HepG2 (cell line): ENCODE data around the gene BCAT1. TPM values are rescaled to one million over a fixed set of nuclear protein-coding genes. Genes with fewer than 3 reads are reported as not detected.
A peak's percentile ranks its signal among the peaks of the same experiment; 100 is the strongest.

ENCODE experiments used
- ELF1 ChIP-seq: sonication (generic); formaldehyde crosslinking; IDR thresholded peaks from 2 replicates; pipeline ENCODE4 v1.4.0; 2020; ENCODE audit warnings: missing genetic modification reagents
- GTF2F1 ChIP-seq: fragments of 150-350 bp; IDR thresholded peaks from 2 replicates; pipeline ENCODE4 v1.6.1; 2014; ENCODE audit warnings: low read length
- HOXA3 ChIP-seq: sonication (generic); formaldehyde crosslinking; IDR thresholded peaks from 2 replicates; pipeline ENCODE4 v1.5.0; 2020; ENCODE audit warnings: missing genetic modification reagents
- KDM3A ChIP-seq: IDR thresholded peaks from 2 replicates; pipeline ENCODE4 v1.6.1; 2018; ENCODE audit warnings: low read depth, missing compliant biosample characterization
- ONECUT2 ChIP-seq: sonication (generic); formaldehyde crosslinking; IDR thresholded peaks from 2 replicates; pipeline ENCODE4 v1.4.0; 2020; ENCODE audit warnings: missing genetic modification reagents
- RCOR2 ChIP-seq: IDR thresholded peaks from 2 replicates; pipeline ENCODE4 v1.6.1; 2016; ENCODE audit warnings: missing biosample characterization, missing genetic modification reagents
- TOE1 ChIP-seq: sonication (generic); formaldehyde crosslinking; IDR thresholded peaks from 2 replicates; pipeline ENCODE4 v1.4.0; 2020; ENCODE audit warnings: mild to moderate bottlenecking, missing genetic modification reagents
- TRIM22 ChIP-seq: fragments of 450-650 bp; IDR thresholded peaks from 2 replicates; pipeline ENCODE4 v1.6.1; 2017
- ZKSCAN1 ChIP-seq: fragments of 150-350 bp; IDR thresholded peaks from 2 replicates; pipeline ENCODE4 v1.6.1; 2014; ENCODE audit warnings: low read length
- ZMYM3 ChIP-seq: sonication (generic); formaldehyde crosslinking; IDR thresholded peaks from 2 replicates; pipeline ENCODE4 v1.5.1; 2020; ENCODE audit warnings: mild to moderate bottlenecking, missing genetic modification reagents
- ZNF230 ChIP-seq: sonication (generic); formaldehyde crosslinking; IDR thresholded peaks from 2 replicates; pipeline ENCODE4 v1.4.0; 2020; ENCODE audit warnings: mild to moderate bottlenecking, missing genetic modification reagents
- ZNF556 ChIP-seq: sonication (generic); formaldehyde crosslinking; IDR thresholded peaks from 2 replicates; pipeline ENCODE4 v1.4.0; 2020; ENCODE audit warnings: mild to moderate bottlenecking, missing genetic modification reagents, borderline replicate concordance
- ZNF776 ChIP-seq: sonication (generic); formaldehyde crosslinking; IDR thresholded peaks from 2 replicates; pipeline ENCODE4 v1.4.0; 2020; ENCODE audit warnings: mild to moderate bottlenecking, missing genetic modification reagents
- ZNF878 ChIP-seq: sonication (generic); formaldehyde crosslinking; IDR thresholded peaks from 2 replicates; pipeline ENCODE4 v1.8.1; 2023; ENCODE audit warnings: mild to moderate bottlenecking, missing genetic modification reagents, moderate library complexity
- polyA plus RNA-seq, 8 experiments: library from polyadenylated mRNA; depleted of rRNA in 3 of 8; stranded (reverse) in 7 of 8; unstranded in 1 of 8; fragments of >200 nt; fragmentation: Illumina TruSeq in 4 of 8; extraction: Trizol in 4 of 8; gene quantifications; 2 replicates each; pipeline versions ENCODE4 v1.2.1 to v1.2.3, GENCODE V29; 2011 to 2016; ENCODE audit warnings: low read depth in 4 of 8, missing spikeins in 1 of 8, mixed read lengths in 1 of 8; ENCODE audit not compliant: insufficient read depth in 1 of 8
- total RNA-seq, 5 experiments: library from RNA; depleted of rRNA; stranded (reverse); fragments of >200 nt; fragmentation: Illumina TruSeq; extraction: Trizol; gene quantifications; 2 replicates each; pipeline ENCODE4 v1.2.3, GENCODE V29; 2016; ENCODE audit warnings: low read depth in 1 of 5
- TF ChIP-seq, protein P1 (sequence below): sonication (generic); formaldehyde crosslinking; IDR thresholded peaks from 2 replicates; pipeline ENCODE4 v1.4.0; 2020; ENCODE audit warnings: mild to moderate bottlenecking, missing genetic modification reagents
- TF ChIP-seq, protein P2 (sequence below): sonication (generic); formaldehyde crosslinking; IDR thresholded peaks from 2 replicates; pipeline ENCODE4 v1.4.0; 2020; ENCODE audit warnings: missing genetic modification reagents

BCAT1 gene
- total and polyA plus RNA-seq, 2 of the 13 experiments (the other 11 are each of a cell fraction or from before 2014, with no cell fraction given): 8.0 to 75.5 TPM

GRCh38 chr12:24911271-24911791 is 37.6 kb downstream of the BCAT1 start (continued):
- TF ChIP-seq, protein P1, sequence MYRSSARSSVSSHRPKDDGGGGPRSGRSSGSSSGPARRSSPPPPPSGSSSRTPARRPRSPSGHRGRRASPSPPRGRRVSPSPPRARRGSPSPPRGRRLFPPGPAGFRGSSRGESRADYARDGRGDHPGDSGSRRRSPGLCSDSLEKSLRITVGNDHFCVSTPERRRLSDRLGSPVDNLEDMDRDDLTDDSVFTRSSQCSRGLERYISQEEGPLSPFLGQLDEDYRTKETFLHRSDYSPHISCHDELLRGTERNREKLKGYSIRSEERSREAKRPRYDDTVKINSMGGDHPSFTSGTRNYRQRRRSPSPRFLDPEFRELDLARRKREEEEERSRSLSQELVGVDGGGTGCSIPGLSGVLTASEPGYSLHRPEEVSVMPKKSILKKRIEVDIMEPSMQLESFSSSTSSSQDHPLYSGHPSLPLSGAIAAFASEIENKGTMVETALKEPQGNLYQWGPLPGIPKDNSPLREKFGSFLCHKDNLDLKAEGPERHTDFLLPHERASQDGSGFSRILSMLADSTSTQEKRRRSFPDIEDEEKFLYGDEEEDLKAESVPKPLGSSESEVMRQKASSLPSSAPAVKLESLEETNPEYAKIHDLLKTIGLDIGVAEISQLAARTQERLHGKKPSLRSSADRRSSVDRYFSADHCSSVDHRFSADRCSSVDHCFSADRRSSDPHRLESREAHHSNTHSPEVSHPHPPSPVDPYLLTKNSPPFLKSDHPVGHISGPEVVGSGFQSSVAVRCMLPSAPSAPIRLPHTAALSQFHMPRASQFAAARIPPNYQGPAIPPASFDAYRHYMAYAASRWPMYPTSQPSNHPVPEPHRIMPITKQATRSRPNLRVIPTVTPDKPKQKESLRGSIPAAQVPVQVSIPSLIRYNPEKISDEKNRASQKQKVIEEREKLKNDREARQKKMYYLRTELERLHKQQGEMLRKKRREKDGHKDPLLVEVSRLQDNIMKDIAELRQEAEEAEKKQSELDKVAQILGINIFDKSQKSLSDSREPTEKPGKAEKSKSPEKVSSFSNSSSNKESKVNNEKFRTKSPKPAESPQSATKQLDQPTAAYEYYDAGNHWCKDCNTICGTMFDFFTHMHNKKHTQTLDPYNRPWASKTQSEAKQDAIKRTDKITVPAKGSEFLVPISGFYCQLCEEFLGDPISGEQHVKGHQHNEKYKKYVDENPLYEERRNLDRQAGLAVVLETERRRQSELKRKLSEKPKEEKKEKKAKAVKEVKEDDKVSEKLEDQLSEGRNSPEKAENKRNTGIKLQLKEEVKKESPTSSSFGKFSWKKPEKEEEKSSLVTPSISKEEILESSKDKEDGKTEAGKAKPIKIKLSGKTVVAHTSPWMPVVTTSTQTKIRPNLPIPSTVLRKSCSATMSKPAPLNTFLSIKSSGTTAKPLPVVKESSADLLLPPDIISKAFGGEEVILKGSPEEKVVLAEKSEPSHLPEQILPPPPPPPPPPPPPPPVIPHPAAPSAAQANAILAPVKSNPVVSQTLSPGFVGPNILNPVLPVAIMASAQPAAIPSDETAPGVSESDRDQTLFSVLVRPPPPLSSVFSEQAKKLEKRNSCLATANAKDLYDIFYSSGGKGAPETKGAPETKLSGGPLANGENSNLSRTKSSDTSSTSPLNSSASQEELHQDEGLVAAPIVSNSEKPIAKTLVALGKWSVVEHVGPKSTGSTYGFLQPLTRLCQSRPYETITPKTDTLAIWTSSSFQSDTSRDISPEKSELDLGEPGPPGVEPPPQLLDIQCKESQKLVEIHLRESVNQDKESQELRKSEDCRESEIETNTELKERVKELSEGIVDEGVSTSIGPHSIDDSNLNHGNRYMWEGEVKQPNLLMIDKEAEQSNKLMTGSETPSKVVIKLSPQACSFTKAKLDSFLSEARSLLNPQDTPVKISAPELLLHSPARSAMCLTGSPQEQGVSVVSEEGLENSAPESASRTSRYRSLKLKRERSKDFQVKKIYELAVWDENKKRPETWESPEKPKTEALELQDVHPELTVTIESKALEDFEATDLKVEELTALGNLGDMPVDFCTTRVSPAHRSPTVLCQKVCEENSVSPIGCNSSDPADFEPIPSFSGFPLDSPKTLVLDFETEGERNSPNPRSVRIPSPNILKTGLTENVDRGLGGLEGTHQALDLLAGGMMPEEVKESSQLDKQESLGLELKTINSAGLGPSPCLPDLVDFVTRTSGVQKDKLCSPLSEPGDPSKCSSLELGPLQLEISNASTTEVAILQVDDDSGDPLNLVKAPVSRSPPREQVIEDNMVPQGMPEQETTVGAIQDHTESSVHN: no peak
- TF ChIP-seq ZNF776 (CRISPR knock-in tag) (no peak), RCOR2 (0 out of 2 replicates have a peak, but pooled peaks have one; percentile 45), TRIM22 (no peak), ZKSCAN1 (no peak), ZNF230 (CRISPR knock-in tag) (no peak), TOE1 (no peak), ZMYM3 (no peak), GTF2F1 (no peak), KDM3A (no peak), HOXA3 (0 out of 2 replicates have a peak, but pooled peaks have one; percentile 55), ZNF556 (CRISPR knock-in tag) (no peak; the same call in 1 of the 2 replicates), ELF1 (CRISPR knock-in tag) (no peak), ZNF878 (CRISPR knock-in tag) (no peak), ONECUT2 (CRISPR knock-in tag) (no peak)
- TF ChIP-seq, protein P2, sequence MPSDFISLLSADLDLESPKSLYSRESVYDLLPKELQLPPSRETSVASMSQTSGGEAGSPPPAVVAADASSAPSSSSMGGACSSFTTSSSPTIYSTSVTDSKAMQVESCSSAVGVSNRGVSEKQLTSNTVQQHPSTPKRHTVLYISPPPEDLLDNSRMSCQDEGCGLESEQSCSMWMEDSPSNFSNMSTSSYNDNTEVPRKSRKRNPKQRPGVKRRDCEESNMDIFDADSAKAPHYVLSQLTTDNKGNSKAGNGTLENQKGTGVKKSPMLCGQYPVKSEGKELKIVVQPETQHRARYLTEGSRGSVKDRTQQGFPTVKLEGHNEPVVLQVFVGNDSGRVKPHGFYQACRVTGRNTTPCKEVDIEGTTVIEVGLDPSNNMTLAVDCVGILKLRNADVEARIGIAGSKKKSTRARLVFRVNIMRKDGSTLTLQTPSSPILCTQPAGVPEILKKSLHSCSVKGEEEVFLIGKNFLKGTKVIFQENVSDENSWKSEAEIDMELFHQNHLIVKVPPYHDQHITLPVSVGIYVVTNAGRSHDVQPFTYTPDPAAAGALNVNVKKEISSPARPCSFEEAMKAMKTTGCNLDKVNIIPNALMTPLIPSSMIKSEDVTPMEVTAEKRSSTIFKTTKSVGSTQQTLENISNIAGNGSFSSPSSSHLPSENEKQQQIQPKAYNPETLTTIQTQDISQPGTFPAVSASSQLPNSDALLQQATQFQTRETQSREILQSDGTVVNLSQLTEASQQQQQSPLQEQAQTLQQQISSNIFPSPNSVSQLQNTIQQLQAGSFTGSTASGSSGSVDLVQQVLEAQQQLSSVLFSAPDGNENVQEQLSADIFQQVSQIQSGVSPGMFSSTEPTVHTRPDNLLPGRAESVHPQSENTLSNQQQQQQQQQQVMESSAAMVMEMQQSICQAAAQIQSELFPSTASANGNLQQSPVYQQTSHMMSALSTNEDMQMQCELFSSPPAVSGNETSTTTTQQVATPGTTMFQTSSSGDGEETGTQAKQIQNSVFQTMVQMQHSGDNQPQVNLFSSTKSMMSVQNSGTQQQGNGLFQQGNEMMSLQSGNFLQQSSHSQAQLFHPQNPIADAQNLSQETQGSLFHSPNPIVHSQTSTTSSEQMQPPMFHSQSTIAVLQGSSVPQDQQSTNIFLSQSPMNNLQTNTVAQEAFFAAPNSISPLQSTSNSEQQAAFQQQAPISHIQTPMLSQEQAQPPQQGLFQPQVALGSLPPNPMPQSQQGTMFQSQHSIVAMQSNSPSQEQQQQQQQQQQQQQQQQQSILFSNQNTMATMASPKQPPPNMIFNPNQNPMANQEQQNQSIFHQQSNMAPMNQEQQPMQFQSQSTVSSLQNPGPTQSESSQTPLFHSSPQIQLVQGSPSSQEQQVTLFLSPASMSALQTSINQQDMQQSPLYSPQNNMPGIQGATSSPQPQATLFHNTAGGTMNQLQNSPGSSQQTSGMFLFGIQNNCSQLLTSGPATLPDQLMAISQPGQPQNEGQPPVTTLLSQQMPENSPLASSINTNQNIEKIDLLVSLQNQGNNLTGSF (CRISPR knock-in tag): no peak
